ENCODE measurements around the gene ASPDH.

The ASPDH gene

DNA sequence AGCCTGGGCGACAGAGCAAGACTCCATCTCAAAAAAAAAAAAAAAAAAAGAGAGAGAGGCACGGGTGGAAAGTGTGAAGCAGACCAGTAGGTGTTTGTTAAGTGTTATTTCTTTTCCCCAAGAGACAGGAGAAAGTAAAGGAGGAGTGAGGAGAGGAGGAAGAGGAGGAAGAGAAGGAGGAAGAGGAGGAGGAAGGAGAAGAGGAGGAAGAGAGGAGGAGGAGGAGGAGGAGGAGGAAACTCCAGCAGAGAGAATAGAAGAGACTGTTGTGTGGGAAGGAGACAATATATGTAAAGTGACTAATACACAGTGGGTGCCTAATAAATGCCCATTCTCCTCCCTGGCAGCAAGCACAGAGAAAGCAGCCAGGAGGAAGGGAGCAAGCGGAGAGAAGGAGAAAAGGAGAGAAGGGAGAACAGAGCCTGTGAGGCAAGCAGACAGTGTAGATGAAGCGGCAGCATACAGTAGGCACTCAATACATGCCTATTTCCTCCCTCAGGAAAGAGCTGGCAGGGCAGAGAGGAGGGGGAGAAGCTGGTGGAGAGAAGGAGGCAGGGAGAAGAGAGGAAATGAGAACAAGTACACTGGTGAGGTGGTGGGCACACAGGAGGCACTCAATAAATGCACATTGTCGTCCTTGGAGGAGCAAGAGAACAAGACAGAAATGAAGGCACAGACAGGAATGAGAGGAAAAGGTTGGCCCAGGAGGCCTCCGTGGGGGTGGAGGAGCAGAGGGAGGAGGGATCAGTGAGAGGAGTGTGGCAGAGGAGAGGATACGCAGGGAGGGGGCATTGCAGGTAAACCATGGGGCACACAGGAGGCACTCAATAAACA lies 19.3 kb downstream of the ASPDH start:
- DNase-seq: no peak

DNA sequence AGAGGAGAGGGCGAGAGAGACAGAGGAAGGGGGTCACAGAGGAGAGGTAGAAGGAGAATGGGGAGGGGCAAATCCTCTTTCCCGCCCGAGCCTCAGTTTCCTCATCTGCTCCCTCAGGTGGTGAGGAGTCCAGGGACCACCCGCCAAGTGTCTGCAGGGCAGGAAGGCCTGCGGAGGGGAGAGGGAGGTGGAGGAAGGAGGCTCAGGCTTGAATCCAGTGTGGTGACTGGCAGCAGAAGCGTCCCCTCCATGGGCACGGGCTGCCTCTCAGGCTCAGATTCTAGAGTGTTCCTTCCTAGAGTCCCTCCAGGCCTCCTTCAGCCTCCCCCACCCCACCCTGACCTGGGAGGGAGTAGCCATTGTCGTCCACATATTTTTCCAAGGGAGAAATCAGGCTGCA lies 20.5 kb downstream of the ASPDH start:
- no peak for DNase-seq

DNA sequence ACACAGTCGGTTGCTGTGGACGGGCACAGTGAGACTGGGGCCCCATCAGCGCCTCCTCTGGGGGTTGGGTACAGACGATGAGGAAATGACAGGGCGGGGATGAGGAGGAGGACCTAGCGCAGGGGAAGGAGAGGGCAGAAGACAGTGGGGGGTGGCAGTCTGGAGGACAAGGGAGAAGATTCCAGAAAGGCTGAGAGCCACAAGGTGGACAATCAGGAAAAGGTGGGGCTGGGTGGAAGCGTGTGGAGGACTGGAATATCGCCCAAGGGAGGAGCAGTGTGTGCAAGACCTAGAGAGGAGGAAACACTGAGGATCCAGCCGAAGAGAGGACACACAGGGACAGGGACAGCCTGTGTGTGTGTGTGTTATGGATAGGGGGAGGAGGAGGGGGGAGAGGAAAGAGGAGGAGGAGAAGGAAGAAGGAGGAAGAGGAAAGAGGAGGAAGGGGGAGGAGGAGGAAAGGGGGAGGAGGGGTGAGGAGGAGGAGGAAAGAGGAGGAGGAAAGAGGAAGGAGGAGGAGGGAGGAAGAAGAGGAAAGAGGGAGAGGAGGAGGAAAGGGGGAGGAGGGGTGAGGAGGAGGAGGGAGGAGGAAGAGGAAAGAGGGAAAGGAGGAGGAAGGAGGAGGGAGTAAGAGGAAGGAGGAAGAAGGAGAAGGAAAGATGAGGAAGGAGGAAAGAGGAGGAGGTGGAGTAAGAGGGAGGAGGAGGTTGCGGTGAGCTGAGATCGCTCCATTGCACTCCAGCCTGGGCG lies 21.2 kb downstream of the ASPDH start:
- DNase-seq: peak; percentile 42

DNA sequence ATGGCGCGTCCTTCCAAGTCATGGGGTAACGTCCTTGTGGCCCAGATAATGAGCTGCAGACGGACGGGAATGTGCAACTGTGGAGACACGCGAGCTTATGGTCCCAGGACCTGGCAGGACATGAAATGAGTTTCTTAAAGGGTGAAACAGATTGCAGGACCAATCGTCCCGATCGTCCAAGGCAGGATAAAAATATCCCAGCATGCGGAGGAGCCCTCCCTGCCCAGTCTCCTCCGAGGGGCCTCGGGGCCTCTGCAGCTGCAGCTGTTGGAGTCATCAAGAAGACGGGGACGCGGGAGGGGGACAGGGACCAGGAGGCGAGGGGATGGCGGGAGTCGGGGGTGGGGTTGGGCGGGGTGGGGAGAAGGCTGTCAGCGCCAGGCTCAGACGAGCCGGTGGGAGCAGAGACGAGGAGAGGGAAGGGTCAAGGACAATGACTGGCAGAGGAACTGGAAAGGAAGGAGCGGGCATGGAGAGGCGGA lies 22.7 kb downstream of the ASPDH start:
- no peak for DNase-seq

DNA sequence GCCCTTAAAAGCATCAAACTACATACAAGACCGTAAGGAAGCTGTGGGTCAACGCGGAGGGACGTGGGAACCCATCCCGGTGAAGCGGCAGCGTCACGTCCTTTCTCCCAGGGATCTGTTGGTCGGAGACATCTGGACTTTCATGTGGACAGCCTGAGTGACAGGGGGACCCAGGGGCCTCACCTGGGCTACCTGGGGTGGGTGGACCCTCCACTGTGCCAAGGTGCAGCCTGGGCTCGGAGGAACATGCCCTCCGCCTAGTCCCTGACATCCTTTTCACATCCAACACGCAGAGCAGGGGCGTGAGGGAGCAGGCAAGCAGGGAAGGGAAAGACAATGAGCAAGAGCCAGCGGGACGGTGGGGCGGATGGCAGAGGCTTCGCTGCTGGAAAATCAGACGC lies 23.3 kb downstream of the ASPDH start:
- DNase-seq: no peak

DNA sequence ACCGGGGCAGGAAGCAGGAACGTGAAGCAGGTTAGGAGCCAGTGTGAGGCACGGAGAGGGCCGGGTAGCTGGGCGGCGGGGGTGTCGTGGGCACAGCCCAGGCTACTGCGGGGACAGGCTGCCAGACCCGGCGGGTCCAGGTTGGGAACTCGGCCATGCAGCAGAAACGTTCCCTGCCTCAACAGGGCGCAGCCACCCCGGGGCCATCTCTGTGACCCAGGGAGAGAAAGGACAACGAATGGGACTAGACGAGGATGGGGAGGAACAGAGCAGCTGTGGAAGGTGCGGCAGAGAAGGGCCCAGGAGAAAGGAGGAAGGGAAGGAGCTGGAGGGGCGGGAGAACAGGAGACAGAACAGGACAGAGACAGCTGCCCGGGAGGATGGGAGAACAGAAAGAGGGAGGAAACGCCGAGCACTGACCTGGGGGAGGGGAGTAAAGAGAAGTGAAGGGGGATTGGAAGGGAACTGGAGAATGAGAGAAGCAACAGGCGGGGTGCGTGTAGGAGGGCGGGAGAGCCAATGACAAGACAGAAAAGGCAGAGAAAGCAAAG lies 24.2 kb downstream of the ASPDH start:
- no peak for DNase-seq

DNA sequence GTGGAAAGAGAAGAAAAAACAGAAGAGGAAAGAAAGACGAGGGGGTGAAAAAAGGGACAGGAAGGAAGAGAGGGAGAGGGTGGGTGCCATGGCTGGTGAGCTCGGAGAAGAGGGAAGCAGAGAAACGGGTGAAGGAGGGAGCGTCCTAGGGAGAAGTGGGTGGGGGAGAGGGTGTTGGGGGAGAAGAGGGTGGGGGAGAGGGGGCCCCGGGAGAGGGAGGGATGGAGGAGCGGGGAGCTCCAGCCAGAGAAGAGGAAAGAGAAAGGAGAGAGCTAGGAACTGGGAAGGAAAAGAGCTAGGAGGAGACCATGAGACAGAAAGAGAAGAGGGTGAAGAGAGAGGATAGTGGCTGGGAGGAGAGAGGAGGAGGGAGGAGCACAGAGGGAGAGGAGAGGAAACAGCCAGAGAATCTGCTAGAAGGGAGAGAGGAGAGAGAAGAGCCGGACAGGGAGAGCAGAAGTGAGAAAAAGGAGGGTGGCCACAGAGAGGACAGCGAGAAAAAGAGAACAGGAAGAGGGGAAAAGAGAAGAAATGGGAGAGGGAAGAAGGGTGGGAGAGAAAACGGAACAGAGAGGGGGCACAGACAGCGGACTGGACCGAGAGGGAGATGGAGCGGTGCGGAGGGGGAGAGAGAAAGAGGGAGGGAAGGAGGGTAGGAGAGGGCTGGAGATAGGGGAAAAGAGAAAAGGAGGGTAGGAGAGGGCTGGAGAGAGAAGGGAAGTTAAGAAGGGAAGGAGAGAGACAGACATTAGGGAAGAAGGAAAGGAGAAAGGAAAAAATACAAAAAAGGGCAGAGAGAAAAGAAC lies 25.1 kb downstream of the ASPDH start:
- no peak for DNase-seq

DNA sequence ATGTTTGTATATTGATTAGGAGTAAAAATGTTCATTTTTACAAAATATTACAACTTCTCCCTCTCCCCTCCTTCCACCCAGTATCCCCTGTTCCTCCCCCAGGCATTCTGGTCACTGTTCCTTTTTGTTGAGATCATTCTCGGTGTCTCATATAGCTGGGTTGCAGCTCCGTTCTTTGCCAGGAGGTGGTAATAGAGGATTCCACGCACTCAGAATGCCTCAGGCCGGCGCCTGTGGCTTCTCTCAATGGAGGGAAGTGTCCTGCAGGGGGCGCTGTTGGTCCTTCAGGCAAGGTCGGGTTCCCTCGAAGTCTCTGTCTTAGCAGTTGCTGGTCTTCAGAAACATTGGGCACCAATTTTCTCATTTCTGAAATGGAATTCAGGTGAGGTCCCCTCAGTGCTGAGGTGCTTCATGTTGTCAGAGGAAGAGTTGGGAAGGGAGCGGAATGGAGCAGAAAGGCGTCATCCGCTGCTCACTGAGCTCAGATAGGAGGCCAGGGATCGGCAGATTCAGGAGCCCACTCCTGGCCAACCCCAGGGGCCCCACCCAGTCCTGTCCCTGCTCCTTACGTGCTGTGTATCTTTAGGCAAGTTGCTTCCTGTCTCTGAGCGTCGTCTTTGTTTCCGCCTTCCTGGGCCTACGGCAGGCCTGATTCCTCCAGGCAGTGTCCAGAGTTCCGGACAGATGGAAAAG lies 26.7 kb downstream of the ASPDH start:
- DNase-seq: peak; percentile 65

DNA sequence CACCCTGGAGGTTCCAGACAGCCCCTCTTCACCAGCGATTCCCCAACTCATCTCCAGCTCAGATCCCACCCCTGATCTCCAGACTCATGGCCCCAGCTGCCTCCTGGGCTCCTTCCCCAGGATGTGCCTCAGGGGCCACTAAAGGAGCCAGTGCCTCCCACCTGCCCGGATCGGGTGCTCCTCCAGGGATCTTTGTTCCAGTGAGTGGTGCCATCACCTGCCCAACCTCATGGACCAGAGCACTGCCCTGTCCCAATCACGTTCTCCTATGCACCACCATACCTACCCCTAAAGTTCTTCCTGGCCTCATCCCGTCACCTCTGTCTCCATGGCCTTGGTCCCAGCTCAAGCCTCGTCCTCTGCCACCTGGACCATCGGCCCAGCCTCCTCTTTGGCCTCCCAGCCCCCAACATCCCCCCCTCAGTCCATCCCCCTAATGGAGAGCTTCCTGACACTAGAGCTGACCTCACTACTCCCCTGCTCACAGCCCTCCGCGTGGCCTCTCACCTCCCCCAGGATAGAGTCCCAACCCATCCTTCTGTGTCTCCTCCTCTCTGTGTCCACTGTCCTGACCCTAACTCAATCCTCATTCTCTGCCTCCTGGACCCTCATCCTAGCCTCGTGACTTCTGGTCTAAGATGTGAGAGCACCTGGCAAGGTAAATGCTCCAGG lies 28.3 kb downstream of the ASPDH start:
- no peak for DNase-seq

DNA sequence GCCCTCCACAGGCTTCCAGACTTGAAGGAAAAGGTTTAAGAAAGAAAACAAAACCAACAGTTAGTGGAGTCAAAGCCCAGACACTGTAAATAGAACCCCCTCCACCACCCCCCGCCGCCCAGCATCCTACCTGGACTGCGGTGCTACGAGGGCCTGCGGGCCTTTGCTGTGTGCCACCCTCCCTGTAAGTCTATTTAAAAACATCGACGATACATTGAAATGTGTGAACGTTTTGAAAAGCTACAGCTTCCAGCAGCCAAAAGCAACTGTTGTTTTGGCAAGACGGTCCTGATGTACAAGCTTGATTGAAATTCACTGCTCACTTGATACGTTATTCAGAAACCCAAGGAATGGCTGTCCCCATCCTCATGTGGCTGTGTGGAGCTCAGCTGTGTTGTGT lies 30.8 kb downstream of the ASPDH start:
- DNase-seq: no peak

DNA sequence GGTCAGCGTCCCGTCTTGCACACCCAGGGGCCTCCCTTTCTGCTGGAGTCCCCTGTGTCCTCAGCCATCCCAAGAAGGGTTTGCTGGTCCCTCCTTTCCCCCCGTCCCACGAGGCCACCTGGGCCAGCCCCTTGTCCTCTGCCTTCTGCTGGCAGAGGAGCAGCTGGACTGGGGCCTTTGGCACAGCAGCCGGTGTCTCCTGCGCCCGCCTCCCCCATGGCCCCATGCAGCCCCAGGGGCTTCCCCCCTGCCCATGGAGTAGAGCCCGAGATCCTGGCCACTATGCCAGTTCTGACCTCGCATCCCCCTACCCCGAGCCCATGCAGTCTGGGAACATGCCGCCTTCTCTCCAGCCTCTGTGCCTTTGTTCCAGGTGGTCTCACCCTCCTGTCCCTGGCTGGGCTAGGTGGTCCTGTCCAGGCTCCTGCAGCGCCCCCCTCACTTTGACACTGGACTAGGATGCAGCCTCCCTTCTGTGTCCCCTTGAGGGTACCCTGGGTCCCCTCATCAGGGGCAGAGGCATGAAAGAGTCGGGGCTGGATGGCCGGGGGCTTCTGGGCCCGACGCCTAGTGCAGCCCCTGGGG lies 31.4 kb downstream of the ASPDH start:
- no peak for DNase-seq

DNA sequence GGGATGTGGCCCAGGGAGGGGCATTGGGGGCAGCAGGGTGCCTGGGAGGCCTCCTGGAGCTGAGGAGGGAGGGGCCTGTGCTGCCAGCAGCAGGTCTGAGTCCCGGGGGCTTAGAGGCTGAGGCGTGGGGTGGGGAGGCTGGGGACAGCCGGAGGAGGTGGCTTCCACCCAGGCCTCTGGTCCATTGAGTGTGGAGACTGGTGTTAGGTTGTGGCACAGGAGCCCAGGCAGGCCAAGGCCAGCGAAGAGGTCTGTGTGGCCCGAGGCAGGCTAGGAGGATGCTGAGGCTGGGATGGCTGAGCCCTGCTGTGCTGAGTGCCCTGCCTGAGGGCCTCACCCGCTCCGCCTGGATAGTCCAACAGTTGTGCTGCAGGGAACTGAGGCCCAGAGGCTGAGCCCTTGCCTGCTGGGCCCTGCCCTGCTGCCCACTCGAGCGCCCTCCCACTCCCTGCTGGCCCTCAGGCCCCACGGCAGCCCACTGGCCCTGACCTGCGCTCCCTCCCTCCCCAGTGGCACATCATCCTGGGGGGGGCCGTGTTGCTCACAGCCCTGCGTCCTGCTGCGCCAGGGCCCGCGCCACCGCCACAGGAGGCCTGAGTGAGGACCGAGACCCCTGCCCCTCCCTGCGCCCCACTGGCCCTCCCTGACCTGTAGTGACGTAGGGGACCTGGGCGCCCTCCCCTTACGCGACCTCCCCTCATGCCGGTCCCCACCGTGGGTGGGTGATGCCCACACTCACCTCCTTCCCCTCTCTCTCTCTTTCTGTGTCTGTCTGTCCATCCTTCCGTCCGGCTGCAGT lies 32.2 kb downstream of the ASPDH start:
- DNase-seq: no peak

DNA sequence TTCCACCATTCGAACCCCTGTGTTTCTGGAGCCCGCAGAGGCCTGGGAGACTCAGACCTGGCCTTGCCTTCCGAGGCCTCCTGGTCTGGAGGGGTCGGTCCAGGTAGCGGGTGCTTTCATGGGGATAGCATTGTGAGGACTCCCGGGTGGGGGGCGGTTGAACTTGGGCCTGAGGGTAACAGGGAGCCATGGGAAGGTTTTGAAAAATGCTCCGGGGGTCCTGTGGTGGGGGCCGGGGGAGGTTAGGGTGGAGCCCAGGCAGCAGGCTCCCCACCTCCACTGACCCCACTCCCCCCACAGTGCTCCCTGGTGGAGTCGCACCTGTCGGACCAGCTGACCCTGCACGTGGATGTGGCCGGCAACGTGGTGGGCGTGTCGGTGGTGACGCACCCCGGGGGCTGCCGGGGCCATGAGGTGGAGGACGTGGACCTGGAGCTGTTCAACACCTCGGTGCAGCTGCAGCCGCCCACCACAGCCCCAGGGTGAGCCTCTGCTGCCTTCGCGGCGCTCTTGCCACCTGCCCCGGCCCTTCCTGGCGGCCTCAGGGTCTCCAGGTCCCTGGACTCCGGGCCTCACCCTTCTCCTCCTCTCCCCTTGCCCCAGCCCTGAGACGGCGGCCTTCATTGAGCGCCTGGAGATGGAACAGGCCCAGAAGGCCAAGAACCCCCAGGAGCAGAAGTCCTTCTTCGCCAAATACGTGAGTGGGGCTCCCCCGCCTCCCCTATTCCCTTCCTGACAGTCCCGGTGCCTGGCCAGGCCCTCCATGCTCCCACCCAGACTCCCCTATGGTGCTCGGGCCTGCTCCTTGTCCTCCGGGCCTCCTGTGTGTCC lies 33.2 kb downstream of the ASPDH start:
- DNase-seq: no peak

DNA sequence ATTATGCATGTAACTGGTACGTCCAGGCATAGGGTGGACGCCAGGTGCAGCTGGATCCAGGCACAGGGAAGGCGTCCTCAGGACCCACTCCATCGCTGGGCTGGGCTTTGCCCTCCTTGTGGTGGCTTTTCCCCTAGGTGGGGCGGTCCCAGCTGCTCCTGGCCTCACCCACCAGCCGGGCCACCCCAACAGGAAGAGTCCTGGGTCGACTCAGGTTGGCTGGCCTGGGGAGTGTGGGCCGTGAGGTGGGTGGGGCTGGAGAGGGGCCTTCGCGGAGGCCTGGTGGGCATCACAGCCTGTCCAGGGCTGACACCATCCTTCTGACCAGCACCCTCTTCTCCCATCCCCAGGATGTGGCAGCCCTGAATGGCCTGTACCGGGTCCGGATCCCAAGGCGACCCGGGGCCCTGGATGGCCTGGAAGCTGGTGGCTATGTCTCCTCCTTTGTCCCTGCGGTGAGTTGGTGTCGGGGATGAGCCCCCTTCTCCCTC lies 33.9 kb downstream of the ASPDH start:
- no peak for DNase-seq

DNA sequence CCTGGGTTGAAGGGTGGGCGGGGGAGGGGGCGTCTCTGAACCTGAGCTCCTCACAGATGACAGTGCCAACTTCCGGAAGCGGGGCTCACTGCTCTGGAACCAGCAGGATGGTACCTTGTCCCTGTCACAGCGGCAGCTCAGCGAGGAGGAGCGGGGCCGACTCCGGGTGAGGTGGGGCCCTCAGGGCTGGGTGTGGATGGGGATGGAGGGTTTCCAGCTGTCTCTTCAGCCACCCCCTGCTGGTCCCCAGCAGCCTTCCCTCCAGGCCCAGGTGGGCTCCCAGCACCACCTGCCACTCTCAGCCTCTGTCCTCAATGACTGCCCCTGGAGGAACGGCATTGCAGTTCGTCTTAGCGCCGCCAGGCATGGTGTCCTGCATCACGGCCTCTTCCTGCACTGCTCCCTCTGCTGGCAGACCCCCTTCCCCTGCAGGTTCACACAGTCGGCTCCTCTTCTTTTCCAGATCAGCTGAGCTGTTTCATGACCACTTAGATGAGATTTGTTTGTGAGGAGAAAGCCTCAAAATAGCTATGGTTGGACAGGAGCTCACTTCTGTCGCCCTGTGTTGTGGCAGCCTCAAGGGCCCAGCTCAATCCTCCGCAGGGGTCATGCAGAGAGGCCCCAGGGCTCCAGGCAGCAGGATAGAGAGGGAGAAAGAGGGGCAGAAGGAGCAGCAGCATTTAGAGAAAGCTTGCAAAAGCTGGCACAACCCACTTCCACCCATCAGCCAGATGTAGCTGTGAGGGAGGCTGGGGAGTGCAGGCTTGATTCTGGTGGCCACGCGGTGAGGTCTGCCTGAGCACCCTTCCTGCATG lies 34.6 kb downstream of the ASPDH start:
- peak; percentile 22 for DNase-seq

DNA sequence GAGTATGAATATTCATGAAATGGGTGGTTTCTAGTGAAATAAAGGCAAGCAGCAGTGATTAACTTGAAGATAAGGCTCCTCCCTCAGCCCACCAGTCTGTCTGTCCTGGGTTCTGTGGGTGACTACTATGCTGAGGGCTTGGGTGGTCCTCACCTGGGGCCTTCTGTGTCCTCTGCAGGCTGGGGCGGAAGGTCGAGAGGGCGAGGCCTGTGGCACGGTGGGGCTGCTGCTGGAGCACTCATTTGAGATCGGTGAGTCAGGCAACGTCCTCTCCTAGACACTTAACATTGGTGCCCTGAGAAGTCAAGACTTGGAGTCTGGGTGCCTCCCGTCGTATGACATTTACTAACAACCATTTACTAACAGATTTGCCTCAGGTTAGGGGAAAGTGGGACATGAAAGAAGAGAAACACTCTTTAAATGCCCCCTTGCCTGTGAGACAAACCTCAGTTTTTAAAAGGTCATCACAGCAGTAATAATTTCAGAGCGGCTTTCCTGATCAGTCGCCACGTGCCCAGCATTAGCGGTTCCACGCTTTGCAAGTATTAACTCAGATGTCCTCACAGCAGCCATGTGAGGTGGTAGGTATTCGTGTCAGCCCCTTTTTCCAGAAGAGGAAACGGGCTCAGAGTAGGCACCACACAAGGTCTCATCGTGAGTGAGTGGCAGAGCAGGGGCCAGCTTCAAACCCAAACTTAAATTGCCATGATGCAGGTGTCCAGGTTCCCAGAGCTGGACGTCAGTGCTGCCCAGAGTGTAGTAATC lies 35.8 kb downstream of the ASPDH start:
- DNase-seq: no peak

DNA sequence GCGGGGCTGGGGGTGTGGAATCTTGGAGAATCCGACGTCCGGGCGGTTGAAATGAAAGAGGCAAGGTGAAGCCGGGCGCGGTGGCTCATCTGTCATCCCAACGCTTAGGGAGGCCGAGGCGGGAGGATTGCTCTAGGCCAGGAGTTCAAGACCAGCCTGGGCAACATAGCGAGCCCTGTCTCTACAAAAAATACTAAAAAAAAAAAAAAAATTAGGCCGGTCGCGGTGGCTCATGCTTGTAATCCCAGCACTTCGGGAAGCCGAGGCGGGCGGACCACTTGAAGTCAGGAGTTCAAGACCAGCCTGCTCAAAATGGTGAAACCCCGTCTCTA lies 36.8 kb downstream of the ASPDH start:
- DNase-seq: no peak
